VCaP (cell line): ENCODE data around the gene MAPKAPK3.

Source experiments
- H3K27ac ChIP-seq: fragments of 450-650 bp; 2 replicates; pipeline ENCODE4 v1.5.1; 2017
- TF ChIP-seq, protein P1 (sequence below): fragments of 450-650 bp; conservative IDR thresholded peaks from 2 replicates; pipeline ENCODE4 v1.5.1; 2017; ENCODE audit warnings: mild to moderate bottlenecking, moderate library complexity

The MAPKAPK3 gene

DNA sequence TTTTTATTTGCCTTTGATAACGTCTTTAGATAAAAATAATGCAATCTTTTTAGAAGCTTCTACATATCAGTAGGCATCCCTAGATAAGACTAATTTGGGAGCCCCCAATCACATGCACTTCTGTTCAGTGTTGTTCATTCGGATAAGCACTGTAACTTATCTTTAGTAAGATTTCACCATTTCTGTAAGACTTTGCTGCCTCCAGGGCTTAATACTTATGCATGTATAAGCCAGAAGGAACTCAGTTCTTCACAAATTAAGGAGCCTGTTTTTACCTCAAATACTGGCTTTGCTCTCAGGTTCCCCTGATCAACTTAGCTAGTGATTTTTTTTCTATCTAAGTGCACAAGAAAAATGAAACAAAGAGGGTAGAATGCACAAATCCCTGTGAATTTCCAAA lies 78.1 kb downstream of the MAPKAPK3 start:
- TF ChIP-seq, protein P1, sequence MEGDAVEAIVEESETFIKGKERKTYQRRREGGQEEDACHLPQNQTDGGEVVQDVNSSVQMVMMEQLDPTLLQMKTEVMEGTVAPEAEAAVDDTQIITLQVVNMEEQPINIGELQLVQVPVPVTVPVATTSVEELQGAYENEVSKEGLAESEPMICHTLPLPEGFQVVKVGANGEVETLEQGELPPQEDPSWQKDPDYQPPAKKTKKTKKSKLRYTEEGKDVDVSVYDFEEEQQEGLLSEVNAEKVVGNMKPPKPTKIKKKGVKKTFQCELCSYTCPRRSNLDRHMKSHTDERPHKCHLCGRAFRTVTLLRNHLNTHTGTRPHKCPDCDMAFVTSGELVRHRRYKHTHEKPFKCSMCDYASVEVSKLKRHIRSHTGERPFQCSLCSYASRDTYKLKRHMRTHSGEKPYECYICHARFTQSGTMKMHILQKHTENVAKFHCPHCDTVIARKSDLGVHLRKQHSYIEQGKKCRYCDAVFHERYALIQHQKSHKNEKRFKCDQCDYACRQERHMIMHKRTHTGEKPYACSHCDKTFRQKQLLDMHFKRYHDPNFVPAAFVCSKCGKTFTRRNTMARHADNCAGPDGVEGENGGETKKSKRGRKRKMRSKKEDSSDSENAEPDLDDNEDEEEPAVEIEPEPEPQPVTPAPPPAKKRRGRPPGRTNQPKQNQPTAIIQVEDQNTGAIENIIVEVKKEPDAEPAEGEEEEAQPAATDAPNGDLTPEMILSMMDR: no peak
- H3K27ac ChIP-seq: no peak overlapping the region

DNA sequence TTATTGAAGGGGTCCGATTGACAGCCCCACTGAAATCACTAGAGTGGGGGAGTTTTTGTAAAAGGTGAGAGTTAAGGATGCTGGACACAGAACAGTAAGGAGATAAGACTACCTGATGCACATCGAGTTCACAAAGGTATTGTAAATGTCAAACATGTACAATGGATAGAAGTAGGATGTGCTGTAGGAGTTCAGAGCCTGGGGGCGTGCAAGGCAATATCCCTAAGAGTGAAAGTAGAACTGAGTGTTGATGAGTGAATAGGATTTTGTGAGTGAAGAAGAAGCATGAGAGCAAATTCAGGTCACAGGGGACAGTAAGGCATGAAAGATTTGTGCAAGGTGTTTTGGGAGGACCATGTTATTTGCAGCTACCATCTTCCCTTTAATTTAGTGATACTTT lies 79.3 kb downstream of the MAPKAPK3 start:
- TF ChIP-seq, protein P1: no peak
- no peak overlapping the region for H3K27ac ChIP-seq

DNA sequence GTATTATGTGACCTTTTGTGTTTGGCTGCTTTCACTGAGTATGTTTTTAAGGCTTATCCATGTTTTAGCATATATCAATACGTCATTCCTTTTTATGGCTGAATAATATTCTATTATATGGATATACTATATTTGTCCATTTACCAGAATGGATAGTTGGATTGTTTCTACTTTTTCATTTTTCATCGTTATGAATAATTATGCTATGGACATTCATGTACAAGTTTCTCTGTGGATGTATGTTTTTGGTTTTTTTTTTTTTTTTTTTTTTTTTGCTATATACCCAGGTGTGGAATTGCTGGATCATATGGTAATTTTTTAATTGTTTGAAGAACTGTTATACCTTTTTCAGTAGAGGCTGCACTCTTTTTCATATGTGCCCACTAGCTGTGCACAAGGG lies 81.3 kb downstream of the MAPKAPK3 start:
- no peak overlapping the region for H3K27ac ChIP-seq
- TF ChIP-seq, protein P1: no peak
